SW 1271 (cell line): ENCODE data around the gene IRAK2.
"Not testable (repeated sequence)": the region's sequence is repeated elsewhere in the genome, so short reads cannot be mapped to it uniquely, and the experiment has no call there.

Experiments used
- DNase-seq, 2 experiments: peaks; one replicate each; lab custom pipeline; 2025; lab: John Stamatoyannopoulos, UW

IRAK2 gene

GRCh38 chr3:10164546-10165393 lies at the start of gene IRAK2:
TSS of gene IRAK2 (plus strand) at chr3:10164919. CDS start at chr3:10164955, 36 bp downstream.
- DNase-seq: peak; percentile 31 to 71

GRCh38 chr3:10115326-10116137 lies 49.2 kb upstream of the IRAK2 start, which contains the start of gene BRK1:
TSS of gene BRK1 (plus strand) at chr3:10115675. CDS start at chr3:10115702, 27 bp downstream.
- DNase-seq: peak; percentile 89 to 97

GRCh38 chr3:10116138-10116460 lies 48.6 kb upstream of the IRAK2 start:
- peak in 1 of 2 experiments; percentile 51 for DNase-seq

GRCh38 chr3:10116928-10117327 lies 47.8 kb upstream of the IRAK2 start:
- no peak for DNase-seq

GRCh38 chr3:10119376-10119775 lies 45.3 kb upstream of the IRAK2 start:
- DNase-seq: no peak

- DNase-seq: no peak
These were observed 43.7 kb upstream of the IRAK2 start for GRCh38 chr3:10121064-10121463.

- no peak for DNase-seq
These were observed 42.0 kb upstream of the IRAK2 start for GRCh38 chr3:10122724-10123123.

- DNase-seq: not testable (repeated sequence)
These were observed 28.8 kb upstream of the IRAK2 start for GRCh38 chr3:10135872-10136271.

GRCh38 chr3:10136426-10137005 lies 28.2 kb upstream of the IRAK2 start:
- no peak for DNase-seq

GRCh38 chr3:10137178-10137577 lies 27.5 kb upstream of the IRAK2 start:
- DNase-seq: no peak

GRCh38 chr3:10140996-10141546 lies 23.6 kb upstream of the IRAK2 start:
- no peak for DNase-seq

- DNase-seq: peak in 1 of 2 experiments; percentile 38
These were observed 21.8 kb upstream of the IRAK2 start for GRCh38 chr3:10142707-10143560.

- no peak for DNase-seq
These were observed 19.0 kb upstream of the IRAK2 start for GRCh38 chr3:10145685-10146084.

GRCh38 chr3:10149226-10149625 lies 15.5 kb upstream of the IRAK2 start:
- no peak for DNase-seq

GRCh38 chr3:10150987-10151386 lies 13.7 kb upstream of the IRAK2 start:
- DNase-seq: no peak

GRCh38 chr3:10154335-10155122 lies 10.2 kb upstream of the IRAK2 start:
- no peak for DNase-seq

- DNase-seq: no peak
These were observed 9.6 kb upstream of the IRAK2 start for GRCh38 chr3:10155123-10155472.

GRCh38 chr3:10155658-10156057 lies 9.1 kb upstream of the IRAK2 start:
- no peak for DNase-seq

- no peak for DNase-seq
These were observed 7.7 kb upstream of the IRAK2 start for GRCh38 chr3:10157031-10157430.

GRCh38 chr3:10158555-10158954 lies 6.2 kb upstream of the IRAK2 start:
- DNase-seq: not testable (repeated sequence)

GRCh38 chr3:10160346-10160745 lies 4.4 kb upstream of the IRAK2 start:
- no peak for DNase-seq
